ENCODE results near the gene LIN7B.

The LIN7B gene

GRCh38 chr19:49113762-49114629, at the start of gene LIN7B:
TSS of gene LIN7B (plus strand) at chr19:49114370. CDS start at chr19:49114405, 35 bp downstream.
- H3K9ac ChIP-seq = no peak within 1 kb of the TSS
- peak; percentile 36 for TF ChIP-seq CTCF (IDR thresholded peaks at IDR 0.05)
- peak within 1 kb of the TSS; percentile 94 for H2AFZ ChIP-seq
- H3K9me3 ChIP-seq (ENCODE audit: control insufficient read depth, low read length) = no peaks in the 10 kb centered on the region
- peak within 1 kb of the TSS; percentile 85 for H3K4me2 ChIP-seq (ENCODE audit: low read length)
- H3K4me3 ChIP-seq (ENCODE audit: low read depth, low read length) = peak within 1 kb of the TSS; percentile 75
- no peaks in the 10 kb centered on the region for H3K27me3 ChIP-seq (ENCODE audit: control insufficient read depth, insufficient read depth, low read length)
- H3K4me1 ChIP-seq = peaks cover 13% of the 10 kb centered on the region
- H3K36me3 ChIP-seq (ENCODE audit: control insufficient read depth, insufficient read depth, low read length) = no peaks in the 10 kb centered on the region
- H3K27ac ChIP-seq = peak within 1 kb of the TSS; percentile 81
- no peaks in the 10 kb centered on the region for H3K79me2 ChIP-seq

GRCh38 chr19:49064768-49065611, 49.2 kb upstream of the LIN7B start, which contains the start of gene NTF4:
TSS of gene NTF4 (minus strand) at chr19:49064818. CDS start at chr19:49061997, 2,821 bp downstream.
- Histone ChIP-seq H3K79me2 (no peaks in the 10 kb centered on the region), H3K27ac (no peak within 1 kb of the TSS), H3K9me3 (ENCODE audit: control insufficient read depth, low read length) (no peaks in the 10 kb centered on the region), H3K9ac (no peak within 1 kb of the TSS), H3K4me3 (ENCODE audit: low read depth, low read length) (peak within 1 kb of the TSS; percentile 16), H2AFZ (no peak within 1 kb of the TSS), H3K4me1 (no peaks in the 10 kb centered on the region), H3K36me3 (ENCODE audit: control insufficient read depth, insufficient read depth, low read length) (no peaks in the 10 kb centered on the region), H3K27me3 (ENCODE audit: control insufficient read depth, insufficient read depth, low read length) (no peaks in the 10 kb centered on the region), H3K4me2 (ENCODE audit: low read length) (peak within 1 kb of the TSS; percentile 49)
- no peak for TF ChIP-seq CTCF (IDR thresholded peaks at IDR 0.05)

- no peaks in the 10 kb centered on the region for H3K36me3 ChIP-seq (ENCODE audit: control insufficient read depth, insufficient read depth, low read length)
- no peak overlapping the region for H3K9ac ChIP-seq
- no peaks in the 10 kb centered on the region for H3K4me1 ChIP-seq
- H2AFZ ChIP-seq = no peak overlapping the region
- no peak overlapping the region for H3K27ac ChIP-seq
- TF ChIP-seq CTCF (IDR thresholded peaks at IDR 0.05) = no peak
- H3K4me3 ChIP-seq (ENCODE audit: low read depth, low read length) = no peak overlapping the region
- H3K9me3 ChIP-seq (ENCODE audit: control insufficient read depth, low read length) = no peaks in the 10 kb centered on the region
- H3K79me2 ChIP-seq = no peaks in the 10 kb centered on the region
- no peaks in the 10 kb centered on the region for H3K27me3 ChIP-seq (ENCODE audit: control insufficient read depth, insufficient read depth, low read length)
- H3K4me2 ChIP-seq (ENCODE audit: low read length) = no peak overlapping the region
Measured at GRCh38 chr19:49065905-49066512, 48.2 kb upstream of the LIN7B start.

- Histone ChIP-seq H3K9me3 (ENCODE audit: control insufficient read depth, low read length) (no peaks in the 10 kb centered on the region), H3K36me3 (ENCODE audit: control insufficient read depth, insufficient read depth, low read length) (no peaks in the 10 kb centered on the region), H3K4me2 (ENCODE audit: low read length) (no peak overlapping the region), H3K27me3 (ENCODE audit: control insufficient read depth, insufficient read depth, low read length) (no peaks in the 10 kb centered on the region), H3K79me2 (no peaks in the 10 kb centered on the region), H3K4me1 (no peaks in the 10 kb centered on the region), H2AFZ (no peak overlapping the region), H3K9ac (no peak overlapping the region), H3K27ac (no peak overlapping the region), H3K4me3 (ENCODE audit: low read depth, low read length) (no peak overlapping the region)
- no peak for TF ChIP-seq CTCF (IDR thresholded peaks at IDR 0.05)
Measured at GRCh38 chr19:49067554-49067953, 46.6 kb upstream of the LIN7B start.

Data from parathyroid adenoma (tissue), 2 donors.